Panc1 (cell line): ENCODE measurements around the gene SPP1. TPM values are rescaled to one million over a fixed set of nuclear protein-coding genes. Genes with fewer than 3 reads are reported as not detected.

Experiments
- ATAC-seq: fragments of 200-7000 bp; cut with Tn5 transposase; 2 replicates; pipeline ENCODE4 v1.9.1; 2020; ENCODE audit warnings: mild to moderate bottlenecking, moderate library complexity
- BruUV-seq: library from RNA; stranded (reverse); fragments of 400-500 nt; replicated peaks from 2 replicates; lab custom pipeline; 2021; lab: Mats Ljungman, UMichigan
- CTCF ChIA-PET: fragments of 300-600 bp; sonication (Branson Sonifier 250); formaldehyde crosslinking; loops from one replicate; lab custom pipeline; 2022; ENCODE audit warnings: antibody characterized with exemption; lab: Charles Lee
- POLR2A ChIA-PET: fragments of 300-600 bp; sonication (Branson Sonifier 250); formaldehyde crosslinking; loops from one replicate; lab custom pipeline; 2022; ENCODE audit warnings: antibody characterized with exemption; lab: Charles Lee
- DNase-seq: peaks from one replicate; pipeline ENCODE4 v3.0.0-alpha.2; 2010; ENCODE audit warnings: low read depth, low spot score
- H3K27ac ChIP-seq: 2 replicates; pipeline ENCODE4 v1.5.1; 2011; ENCODE audit warnings: mild to moderate bottlenecking, low read length, inconsistent platforms
- H3K27me3 ChIP-seq: fragments of 200-500 bp; sonication (Bioruptor generic); 2 replicates; pipeline ENCODE4 v1.6.0; 2014; ENCODE audit warnings: low read length, inconsistent platforms; ENCODE audit not compliant: control insufficient read depth, insufficient read depth
- H3K36me3 ChIP-seq: fragments of 200-500 bp; sonication (Bioruptor generic); 2 replicates; pipeline ENCODE4 v1.5.1; 2014; ENCODE audit warnings: inconsistent platforms, mild to moderate bottlenecking, low read length, moderate library complexity; ENCODE audit not compliant: control insufficient read depth, insufficient read depth
- H3K4me1 ChIP-seq: 2 replicates; pipeline ENCODE4 v1.5.1; 2011; ENCODE audit warnings: inconsistent platforms, mild to moderate bottlenecking, low read length, moderate library complexity; ENCODE audit not compliant: control insufficient read depth, insufficient read depth
- H3K4me3 ChIP-seq, 2 experiments: 2 replicates each; pipeline ENCODE4 v1.5.1; 2011 to 2012; ENCODE audit warnings: low read depth in 2 of 2, low read length in 2 of 2, mild to moderate bottlenecking in 2 of 2, inconsistent platforms in 1 of 2, moderate library complexity in 1 of 2
- H3K9me3 ChIP-seq: fragments of 200-500 bp; sonication (Bioruptor generic); 2 replicates; pipeline ENCODE4 v1.5.1; 2014; ENCODE audit warnings: low read depth, mild to moderate bottlenecking, inconsistent platforms, low read length, moderate library complexity; ENCODE audit not compliant: control insufficient read depth, insufficient read depth
- CTCF ChIP-seq: fragments of 450-650 bp; IDR thresholded peaks from 2 replicates; pipeline ENCODE4 v1.5.1; 2017; ENCODE audit warnings: mild to moderate bottlenecking
- POLR2AphosphoS5 ChIP-seq: IDR thresholded peaks from 2 replicates; pipeline ENCODE4 v1.6.1; 2012; ENCODE audit warnings: mild to moderate bottlenecking, low read depth, low read length, moderate library complexity
- REST ChIP-seq, 2 experiments: IDR thresholded peaks; 2 replicates each; pipeline ENCODE4 v1.6.1; 2011 to 2012; ENCODE audit warnings: low read depth in 2 of 2, control low read depth in 1 of 2, low read length in 1 of 2, mild to moderate bottlenecking in 1 of 2, moderate library complexity in 1 of 2; ENCODE audit not compliant: insufficient read depth in 1 of 2
- SIN3A ChIP-seq: IDR thresholded peaks from 2 replicates; pipeline ENCODE4 v1.6.1; 2012; ENCODE audit warnings: low read depth, mild to moderate bottlenecking, low read length, moderate library complexity, borderline replicate concordance; ENCODE audit not compliant: insufficient read depth
- TCF7L2 ChIP-seq: IDR thresholded peaks from 2 replicates; pipeline ENCODE4 v1.6.1; 2011; ENCODE audit warnings: mild to moderate bottlenecking, low read depth, low read length, inconsistent platforms
- in situ Hi-C: cut with HindIII; loops from 2 replicates; pipeline ENCODE4 v1.10.0; 2016; ENCODE audit warnings: low sequenced_read_pairs, low pct_unique_long_range_greater_than_20kb
- intact Hi-C: fragments of 100-400 bp; cut with micrococcal nuclease; formaldehyde crosslinking; loops from one replicate; pipeline ENCODE4 v1.10.0; 2022; ENCODE audit not compliant: unreplicated experiment
- total RNA-seq: library from RNA; stranded (reverse); gene quantifications from one replicate; pipeline ENCODE4 v1.2.1, GENCODE V29; 2021; ENCODE audit not compliant: unreplicated experiment

SPP1 gene
- total RNA-seq, 1 experiment from 2014 or later = 1.6 TPM

GRCh38 chr4:88027611-88028608 lies 52.4 kb downstream of the SPP1 start:
- no peak for TF ChIP-seq CTCF
- no peak for TF ChIP-seq SIN3A
- no peak for TF ChIP-seq REST (IDR thresholded peaks at IDR 0.05; ENCODE audit: insufficient read depth in 1 of 2, low read depth in 2 of 2, low read length in 1 of 2)
- TF ChIP-seq TCF7L2 = no peak
- no peak for TF ChIP-seq POLR2AphosphoS5
- ChIA-PET CTCF (no interaction called here), POLR2A (no interaction called here)
- H3K27ac ChIP-seq = no peak overlapping the region
- no peaks in the 10 kb centered on the region for H3K9me3 ChIP-seq
- in situ Hi-C loops = no loop called here
- ATAC-seq (no peak), DNase-seq (no peak)
- BruUV-seq = no TSS peak
- intact Hi-C loops = no loop called here
- H3K36me3 ChIP-seq = no peaks in the 10 kb centered on the region
- no peak overlapping the region for H3K4me3 ChIP-seq
- no peaks in the 10 kb centered on the region for H3K27me3 ChIP-seq
- H3K4me1 ChIP-seq = no peaks in the 10 kb centered on the region

DNA sequence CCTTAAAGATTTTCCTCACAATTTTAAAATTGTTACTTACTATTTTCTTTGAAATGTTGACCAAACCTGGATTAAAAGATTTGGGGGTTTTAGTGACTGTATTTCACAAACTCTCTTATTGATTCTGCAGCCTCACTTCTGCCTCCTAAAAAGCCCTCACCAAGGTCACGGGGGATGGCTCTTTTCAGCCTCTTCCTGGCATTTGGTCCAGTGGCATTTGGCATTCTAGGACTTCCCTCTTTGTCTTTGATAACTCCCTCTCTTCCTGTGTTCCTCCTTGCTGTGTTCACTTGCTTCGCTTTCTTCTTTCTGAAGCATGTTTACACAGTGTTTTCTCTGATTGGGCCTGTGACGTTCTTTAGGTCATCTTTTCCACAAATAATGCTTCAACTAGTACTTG lies 53.4 kb downstream of the SPP1 start:
- Histone ChIP-seq H3K27me3 (no peaks in the 10 kb centered on the region), H3K4me3 (no peak overlapping the region), H3K36me3 (no peaks in the 10 kb centered on the region), H3K9me3 (no peaks in the 10 kb centered on the region), H3K4me1 (no peaks in the 10 kb centered on the region), H3K27ac (no peak overlapping the region)
- DNase-seq (no peak), ATAC-seq (no peak)
- no peak for TF ChIP-seq TCF7L2
- TF ChIP-seq SIN3A = no peak
- TF ChIP-seq CTCF = no peak
- TF ChIP-seq POLR2AphosphoS5 = no peak
- no peak for TF ChIP-seq REST (IDR thresholded peaks at IDR 0.05; ENCODE audit: insufficient read depth in 1 of 2, low read depth in 2 of 2, low read length in 1 of 2)
- intact Hi-C loops = no loop called here
- no TSS peak for BruUV-seq
- CTCF ChIA-PET = no interaction called here
- POLR2A ChIA-PET = no interaction called here
- in situ Hi-C loops = no loop called here
